ENCODE results near the gene WDR20.

The WDR20 gene

GRCh38 chr14:102197317-102197853 lies 57.7 kb downstream of the WDR20 start:
- DNase-seq (ENCODE audit: low read depth in 2 of 2): no peak

- no peak for DNase-seq (ENCODE audit: low read depth in 2 of 2)
Observed at GRCh38 chr14:102200690-102201352, 61.1 kb downstream of the WDR20 start.

- DNase-seq (ENCODE audit: low read depth in 2 of 2): no peak
Observed at GRCh38 chr14:102201353-102201738, 61.6 kb downstream of the WDR20 start.

GRCh38 chr14:102201776-102202175 lies 62.1 kb downstream of the WDR20 start:
- DNase-seq (ENCODE audit: low read depth in 2 of 2): no peak

GRCh38 chr14:102202944-102203343 lies 63.2 kb downstream of the WDR20 start:
- DNase-seq (ENCODE audit: low read depth in 2 of 2): no peak

GRCh38 chr14:102203382-102203781 lies 63.7 kb downstream of the WDR20 start:
- DNase-seq (ENCODE audit: low read depth in 2 of 2): no peak

- no peak for DNase-seq (ENCODE audit: low read depth in 2 of 2)
Observed at GRCh38 chr14:102205560-102205959, 65.9 kb downstream of the WDR20 start.

GRCh38 chr14:102206918-102207317 lies 67.2 kb downstream of the WDR20 start:
- no peak for DNase-seq (ENCODE audit: low read depth in 2 of 2)

- no peak for DNase-seq (ENCODE audit: low read depth in 2 of 2)
Observed at GRCh38 chr14:102207831-102208365, 68.2 kb downstream of the WDR20 start.

GRCh38 chr14:102208741-102209140 lies 69.0 kb downstream of the WDR20 start:
- DNase-seq (ENCODE audit: low read depth in 2 of 2): no peak

GRCh38 chr14:102209224-102209966 lies 69.7 kb downstream of the WDR20 start:
- no peak for DNase-seq (ENCODE audit: low read depth in 2 of 2)

- no peak for DNase-seq (ENCODE audit: low read depth in 2 of 2)
Observed at GRCh38 chr14:102210421-102211042, 70.8 kb downstream of the WDR20 start.

- no peak for DNase-seq (ENCODE audit: low read depth in 2 of 2)
Observed at GRCh38 chr14:102211240-102211639, 71.5 kb downstream of the WDR20 start.

- no peak for DNase-seq (ENCODE audit: low read depth in 2 of 2)
Observed at GRCh38 chr14:102212356-102212755, 72.7 kb downstream of the WDR20 start.

GRCh38 chr14:102212845-102213244 lies 73.1 kb downstream of the WDR20 start:
- DNase-seq (ENCODE audit: low read depth in 2 of 2): no peak

GRCh38 chr14:102213470-102213869 lies 73.8 kb downstream of the WDR20 start:
- no peak for DNase-seq (ENCODE audit: low read depth in 2 of 2)

- no peak for DNase-seq (ENCODE audit: low read depth in 2 of 2)
Observed at GRCh38 chr14:102213984-102214658, 74.4 kb downstream of the WDR20 start.

GRCh38 chr14:102215071-102215470 lies 75.4 kb downstream of the WDR20 start:
- no peak for DNase-seq (ENCODE audit: low read depth in 2 of 2)

GRCh38 chr14:102215576-102216250 lies 76.0 kb downstream of the WDR20 start:
- DNase-seq (ENCODE audit: low read depth in 2 of 2): no peak

GRCh38 chr14:102217399-102217798 lies 77.7 kb downstream of the WDR20 start:
- DNase-seq (ENCODE audit: low read depth in 2 of 2): no peak

- DNase-seq (ENCODE audit: low read depth in 2 of 2): no peak
Observed at GRCh38 chr14:102217987-102218421, 78.3 kb downstream of the WDR20 start.
